Inferior parietal cortex (tissue), 1 donor: ENCODE measurements around the gene CAMTA1.
A peak's percentile ranks its signal among the peaks of the same experiment; 100 is the strongest.

ENCODE experiments used
- DNase-seq: peaks from one replicate; pipeline ENCODE4 v3.0.0-alpha.2; 2016; ENCODE audit errors: extremely low spot score

Gene CAMTA1

DNA sequence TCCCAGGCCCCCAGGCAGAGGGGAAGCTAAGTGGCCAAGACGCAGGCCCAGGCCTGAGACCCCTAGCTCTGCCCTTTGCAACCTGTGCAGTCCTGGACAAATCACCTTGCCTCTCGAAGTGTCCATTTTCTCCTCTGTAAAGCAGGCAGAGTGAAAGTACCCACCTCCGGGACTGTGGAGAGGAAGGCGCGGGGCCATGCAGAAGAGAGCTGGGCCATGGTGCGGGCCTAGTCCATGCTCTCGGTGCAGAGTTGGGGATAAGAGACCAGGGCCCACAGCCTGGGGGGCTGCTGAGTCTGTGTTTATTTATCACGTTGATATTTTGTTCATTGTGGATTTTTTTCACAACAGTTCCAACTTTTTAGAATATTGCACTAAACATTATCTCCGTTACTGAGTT, 825.7 kb downstream of the CAMTA1 start:
- DNase-seq: no peak

DNA sequence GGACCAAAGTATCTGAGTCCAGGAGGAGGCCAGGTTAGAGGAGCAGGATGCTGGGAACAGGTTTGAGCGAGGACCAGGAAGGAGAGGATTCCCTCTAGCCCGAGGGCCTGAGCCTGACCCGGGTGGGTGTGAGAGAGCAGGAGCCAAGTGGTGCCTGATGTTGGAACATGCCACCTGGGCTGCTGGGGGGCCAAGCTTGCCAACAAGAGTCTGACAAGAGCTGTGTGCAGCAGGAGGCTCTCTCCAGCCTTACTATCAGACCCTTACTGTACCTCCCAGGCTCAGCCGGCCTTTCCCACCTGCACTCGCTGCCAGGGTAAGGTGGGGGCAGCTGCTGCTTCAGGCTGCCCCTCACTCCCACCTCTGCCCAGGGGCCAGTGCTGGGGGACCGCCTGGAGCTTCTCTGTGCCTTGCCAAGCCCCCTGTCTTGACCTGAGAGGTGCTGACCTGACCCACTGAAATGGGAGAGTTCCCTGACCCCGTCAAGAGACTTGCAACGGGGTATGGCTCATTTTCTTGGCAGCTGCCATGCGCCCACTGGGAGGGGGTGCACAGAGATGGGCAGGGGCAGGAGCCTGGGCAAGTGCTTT, 826.3 kb downstream of the CAMTA1 start:
- DNase-seq: no peak

GRCh38 chr1:7613106-7613850, 828.0 kb downstream of the CAMTA1 start:
- no peak for DNase-seq

GRCh38 chr1:7613851-7614205, 828.6 kb downstream of the CAMTA1 start:
- DNase-seq: no peak

DNA sequence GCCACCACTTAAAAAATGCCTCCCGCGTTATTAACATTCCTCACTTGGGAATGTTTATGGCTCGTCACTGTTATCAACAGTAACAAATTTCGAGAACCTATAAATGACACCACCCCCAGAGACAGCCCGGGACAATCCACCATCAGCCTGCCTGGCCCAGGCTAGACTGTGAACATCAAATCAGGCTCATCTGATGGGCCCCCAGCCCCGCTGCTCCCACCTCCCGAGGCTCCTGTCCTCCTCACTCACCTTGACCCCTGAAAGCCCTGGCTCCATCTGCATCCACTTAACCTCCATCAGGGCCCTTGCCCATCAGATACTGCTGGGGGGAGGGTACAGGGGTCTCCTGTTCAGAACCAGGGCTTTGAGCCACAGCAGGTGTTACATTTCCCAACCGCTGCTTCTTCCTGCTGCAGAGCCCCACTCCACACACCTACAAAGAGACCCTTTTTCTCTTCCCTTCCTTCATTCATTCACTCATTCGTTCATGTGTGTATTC, 829.4 kb downstream of the CAMTA1 start:
- no peak for DNase-seq

DNA sequence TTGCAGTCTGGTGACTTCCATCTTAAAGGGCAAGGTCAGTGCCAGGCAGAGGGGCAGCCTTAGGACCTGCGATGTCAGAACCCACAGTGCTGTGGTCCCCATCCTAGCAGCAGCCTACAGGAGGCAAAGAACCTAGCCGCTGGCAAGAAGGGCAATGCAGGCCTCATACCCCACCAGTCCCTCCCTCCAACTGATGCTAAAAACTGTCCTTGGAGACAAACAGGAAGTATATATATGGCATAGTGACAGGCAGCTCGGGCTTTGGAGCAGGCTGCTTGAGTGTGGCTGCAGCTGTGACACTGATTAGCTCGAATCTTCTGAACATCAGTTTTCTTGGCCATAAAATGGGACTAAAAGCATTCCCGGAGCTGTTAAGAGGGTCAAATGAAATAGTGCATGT, 829.9 kb downstream of the CAMTA1 start:
- DNase-seq: no peak

GRCh38 chr1:7616076-7616832, 831.0 kb downstream of the CAMTA1 start:
- no peak for DNase-seq

GRCh38 chr1:7616953-7617352, 831.7 kb downstream of the CAMTA1 start:
- DNase-seq: no peak

GRCh38 chr1:7617826-7618225, 832.6 kb downstream of the CAMTA1 start:
- no peak for DNase-seq

DNA sequence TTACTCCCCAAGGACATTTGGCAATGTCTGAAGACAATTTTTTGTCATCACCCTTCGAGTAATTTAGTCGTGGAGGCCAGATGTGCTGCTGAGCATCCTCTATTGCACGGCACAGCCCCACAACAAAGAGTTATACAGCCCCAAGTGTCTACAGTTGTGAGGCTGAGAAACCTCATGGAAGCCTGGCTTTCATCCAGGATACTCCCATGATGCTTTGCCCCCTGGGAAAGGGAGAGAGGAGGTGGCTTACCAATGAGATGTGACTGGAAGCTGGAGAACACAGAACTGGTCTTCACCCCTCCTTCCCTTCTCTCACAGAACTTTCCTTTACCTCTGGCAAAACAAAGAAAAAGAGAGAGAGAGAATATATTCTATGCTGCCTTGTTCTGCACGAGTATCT, 834.9 kb downstream of the CAMTA1 start:
- DNase-seq: no peak

GRCh38 chr1:7621334-7622219, 836.3 kb downstream of the CAMTA1 start:
- DNase-seq: no peak

GRCh38 chr1:7623842-7624241, 838.6 kb downstream of the CAMTA1 start:
- DNase-seq: peak; percentile 75

GRCh38 chr1:7624791-7625355, 839.6 kb downstream of the CAMTA1 start:
- no peak for DNase-seq

DNA sequence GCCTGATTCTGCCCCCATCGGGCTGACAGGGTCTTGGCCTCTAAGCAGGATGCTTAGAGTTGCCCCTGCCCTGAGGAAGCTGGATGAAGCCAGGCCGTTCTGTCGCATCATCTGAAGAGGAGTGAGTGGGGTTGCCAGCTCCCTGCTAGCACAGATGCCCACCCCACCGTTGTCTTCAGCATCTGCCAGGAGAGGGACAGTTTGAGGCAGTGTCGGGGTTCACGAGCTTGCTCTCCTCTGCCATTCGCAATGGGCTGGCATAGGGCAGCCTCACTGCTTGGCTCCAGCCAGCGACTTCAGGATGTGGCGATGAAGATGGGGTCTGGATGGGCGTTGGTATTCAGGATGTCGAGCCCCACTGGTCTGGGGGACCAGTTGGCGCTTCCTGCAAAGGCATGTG, 840.1 kb downstream of the CAMTA1 start:
- DNase-seq: no peak

- no peak for DNase-seq
Measured at GRCh38 chr1:7628273-7628672, 843.0 kb downstream of the CAMTA1 start.

DNA sequence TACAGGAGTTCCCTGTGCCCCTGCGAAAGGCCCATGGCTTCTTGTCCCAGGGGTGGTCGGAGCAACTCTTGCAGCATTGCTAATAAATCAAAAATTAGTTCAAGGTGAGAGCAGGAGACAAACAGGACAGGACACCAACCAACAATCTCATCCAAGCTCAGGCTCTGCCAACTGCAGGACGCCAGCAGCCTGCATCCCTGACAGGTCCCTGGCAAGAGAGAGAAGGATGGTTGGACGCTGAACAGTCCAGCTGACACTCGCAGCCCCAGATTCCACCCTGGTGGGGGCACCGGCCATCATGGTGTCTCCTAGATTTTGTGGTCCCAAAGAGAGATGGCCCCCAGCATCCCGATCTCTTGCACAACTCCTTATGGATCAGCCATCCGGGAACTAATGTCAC, 843.8 kb downstream of the CAMTA1 start:
- DNase-seq: no peak

DNA sequence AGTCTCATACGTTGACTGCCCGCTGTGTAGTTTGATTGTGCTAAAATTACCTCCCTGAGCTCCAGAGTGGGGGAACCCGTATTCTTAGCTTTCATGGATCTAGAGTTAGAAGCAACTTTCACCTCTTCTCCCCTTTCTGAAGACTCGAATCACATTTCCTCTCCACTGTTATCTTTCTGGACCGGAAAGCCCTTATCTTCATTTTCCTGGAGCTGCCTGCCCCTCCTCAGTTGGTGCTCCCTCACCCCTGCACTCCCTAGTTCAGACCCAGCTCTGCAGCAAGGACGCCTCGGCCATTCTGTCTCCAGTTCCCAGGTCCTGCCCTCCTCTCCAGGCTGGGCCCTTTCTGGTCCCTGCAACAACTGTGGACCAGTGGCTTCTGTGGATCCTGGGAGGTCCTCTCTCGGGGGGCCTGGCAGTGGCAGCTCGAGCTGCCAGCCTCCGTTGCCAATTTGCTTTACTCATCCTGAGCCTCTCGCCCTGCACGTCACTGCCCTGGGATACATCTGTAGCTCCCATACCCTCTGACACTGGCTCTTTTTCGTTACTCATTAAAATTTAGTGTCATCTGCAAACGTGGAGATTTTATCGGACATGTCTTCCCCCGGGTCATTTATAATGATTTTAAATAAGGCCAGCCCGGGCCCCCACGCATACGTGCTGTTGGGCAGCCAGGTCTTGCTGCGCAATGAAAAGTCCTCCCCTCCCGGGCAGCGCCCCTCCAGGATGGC, 844.4 kb downstream of the CAMTA1 start:
- no peak for DNase-seq

GRCh38 chr1:7630378-7630777, 845.1 kb downstream of the CAMTA1 start:
- DNase-seq: no peak

DNA sequence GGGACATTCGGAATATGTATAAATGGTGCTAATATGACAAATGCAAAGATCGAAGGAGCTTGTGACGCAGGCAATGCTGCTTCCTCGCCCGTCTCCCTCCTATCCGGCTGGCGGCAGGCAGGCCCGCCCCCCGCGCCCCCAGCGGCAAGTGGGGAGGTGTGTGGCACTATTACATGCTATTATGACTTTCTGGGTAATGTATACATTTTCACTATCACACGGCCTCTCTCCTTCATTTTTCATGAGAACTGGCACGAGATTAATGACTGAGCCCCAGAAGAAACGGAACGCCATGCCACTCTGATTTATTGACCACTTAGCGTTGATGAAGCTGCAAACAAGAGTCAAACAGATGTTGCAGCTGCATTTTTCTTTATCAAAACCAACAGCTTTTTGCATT, 846.9 kb downstream of the CAMTA1 start:
- DNase-seq: no peak

DNA sequence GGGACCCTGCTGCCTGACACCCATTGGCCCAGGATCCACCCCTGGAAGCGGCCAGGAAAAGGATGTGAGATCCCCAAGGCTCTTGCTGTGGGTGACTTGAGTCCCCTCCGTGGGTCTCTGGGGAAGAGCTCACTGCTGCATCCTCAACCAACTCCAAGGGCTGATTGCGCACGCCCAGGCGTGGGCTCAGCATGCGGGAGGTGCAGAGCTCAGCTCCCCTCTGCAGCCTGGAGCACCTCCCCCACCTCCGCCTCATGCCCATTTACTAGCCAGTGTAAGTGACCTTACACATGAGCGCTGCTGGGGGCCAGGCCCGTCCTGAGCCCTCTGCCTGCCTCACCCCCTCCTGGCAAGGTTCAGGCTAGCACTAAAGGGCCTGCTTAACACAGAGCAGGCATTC, 847.4 kb downstream of the CAMTA1 start:
- no peak for DNase-seq
